HepG2 (cell line): ENCODE data around the gene SCN8A. TPM values are rescaled to one million over a fixed set of nuclear protein-coding genes. Genes with fewer than 3 reads are reported as not detected.

Experiments
- ASH2L ChIP-seq: fragments of 300-600, 200-600 bp; sonication (generic); IDR thresholded peaks from 2 replicates; pipeline ENCODE4 v1.7.0; 2017; ENCODE audit warnings: low read depth, mild to moderate bottlenecking, moderate library complexity, mixed read lengths, low read length; ENCODE audit not compliant: insufficient read length
- HOXA9 ChIP-seq: sonication (generic); formaldehyde crosslinking; IDR thresholded peaks from 2 replicates; pipeline ENCODE4 v1.8.1; 2022; ENCODE audit warnings: missing genetic modification reagents, mild to moderate bottlenecking, moderate library complexity, borderline replicate concordance
- KAT2B ChIP-seq: fragments of 150-350 bp; IDR thresholded peaks from 2 replicates; pipeline ENCODE4 v1.6.1; 2014; ENCODE audit warnings: low read depth, low read length, borderline replicate concordance
- MAF1 ChIP-seq: sonication (generic); formaldehyde crosslinking; IDR thresholded peaks from 2 replicates; pipeline ENCODE4 v1.5.0; 2020; ENCODE audit warnings: missing genetic modification reagents, borderline replicate concordance
- POLR2G ChIP-seq: fragments of 200-400 bp; formaldehyde crosslinking; IDR thresholded peaks from 2 replicates; pipeline ENCODE4 v1.6.1; 2018; ENCODE audit warnings: mild to moderate bottlenecking, low read depth, low read length, moderate library complexity
- ZNF337 ChIP-seq: sonication (generic); formaldehyde crosslinking; IDR thresholded peaks from 2 replicates; pipeline ENCODE4 v1.5.1; 2020; ENCODE audit warnings: missing genetic modification reagents, low read depth, mild to moderate bottlenecking, borderline replicate concordance
- ZNF557 ChIP-seq: sonication (generic); formaldehyde crosslinking; IDR thresholded peaks from 2 replicates; pipeline ENCODE4 v1.4.0; 2020; ENCODE audit warnings: missing genetic modification reagents
- ZNF816 ChIP-seq: sonication (generic); formaldehyde crosslinking; IDR thresholded peaks from 2 replicates; pipeline ENCODE4 v1.8.0; 2022; ENCODE audit warnings: missing genetic modification reagents, mild to moderate bottlenecking, borderline replicate concordance
- polyA plus RNA-seq, 8 experiments: library from polyadenylated mRNA; depleted of rRNA in 3 of 8; stranded (reverse) in 7 of 8; unstranded in 1 of 8; fragments of >200 nt; fragmentation: Illumina TruSeq in 4 of 8; extraction: Trizol in 4 of 8; gene quantifications; 2 replicates each; pipeline versions ENCODE4 v1.2.1 to v1.2.3, GENCODE V29; 2011 to 2016; ENCODE audit warnings: low read depth in 4 of 8, missing spikeins in 1 of 8, mixed read lengths in 1 of 8; ENCODE audit not compliant: insufficient read depth in 1 of 8
- total RNA-seq, 5 experiments: library from RNA; depleted of rRNA; stranded (reverse); fragments of >200 nt; fragmentation: Illumina TruSeq; extraction: Trizol; gene quantifications; 2 replicates each; pipeline ENCODE4 v1.2.3, GENCODE V29; 2016; ENCODE audit warnings: low read depth in 1 of 5
- TF ChIP-seq, protein P1 (sequence below): sonication (generic); formaldehyde crosslinking; IDR thresholded peaks from 2 replicates; pipeline ENCODE4 v1.9.0; 2022; ENCODE audit warnings: missing genetic modification reagents, mild to moderate bottlenecking, borderline replicate concordance
- TF ChIP-seq, protein P2 (sequence below): sonication (generic); formaldehyde crosslinking; IDR thresholded peaks from 2 replicates; pipeline ENCODE4 v1.4.0; 2020; ENCODE audit warnings: missing genetic modification reagents, borderline replicate concordance
- TF ChIP-seq, protein P3 (sequence below): sonication (generic); formaldehyde crosslinking; IDR thresholded peaks from 2 replicates; pipeline ENCODE4 v1.4.0; 2020; ENCODE audit warnings: missing genetic modification reagents, borderline replicate concordance
- TF ChIP-seq, protein P4 (sequence below): sonication (generic); formaldehyde crosslinking; IDR thresholded peaks from 2 replicates; pipeline ENCODE4 v1.5.1; 2020; ENCODE audit warnings: missing genetic modification reagents, mild to moderate bottlenecking, borderline replicate concordance
- TF ChIP-seq, protein P5 (sequence below): sonication (generic); formaldehyde crosslinking; conservative IDR thresholded peaks from 2 replicates; pipeline ENCODE4 v1.4.0; 2020; ENCODE audit warnings: mild to moderate bottlenecking, missing genetic modification reagents, moderate library complexity

Gene SCN8A
- total and polyA plus RNA-seq, 2 of the 13 experiments (the other 11 are each of a cell fraction or from before 2014, with no cell fraction given) = 0.57 to 1.4 TPM

DNA sequence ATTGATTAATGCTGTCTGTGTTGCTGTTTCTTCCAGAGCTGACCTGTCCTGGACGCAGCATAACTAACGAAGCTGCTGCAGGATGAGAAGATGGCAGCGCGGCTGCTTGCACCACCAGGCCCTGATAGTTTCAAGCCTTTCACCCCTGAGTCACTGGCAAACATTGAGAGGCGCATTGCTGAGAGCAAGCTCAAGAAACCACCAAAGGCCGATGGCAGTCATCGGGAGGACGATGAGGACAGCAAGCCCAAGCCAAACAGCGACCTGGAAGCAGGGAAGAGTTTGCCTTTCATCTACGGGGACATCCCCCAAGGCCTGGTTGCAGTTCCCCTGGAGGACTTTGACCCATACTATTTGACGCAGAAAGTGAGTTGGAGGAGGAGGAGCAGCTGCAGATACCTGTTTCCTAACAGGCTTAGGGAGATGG lies 71.7 kb downstream of the SCN8A start (continued):
- TF ChIP-seq, protein P1, sequence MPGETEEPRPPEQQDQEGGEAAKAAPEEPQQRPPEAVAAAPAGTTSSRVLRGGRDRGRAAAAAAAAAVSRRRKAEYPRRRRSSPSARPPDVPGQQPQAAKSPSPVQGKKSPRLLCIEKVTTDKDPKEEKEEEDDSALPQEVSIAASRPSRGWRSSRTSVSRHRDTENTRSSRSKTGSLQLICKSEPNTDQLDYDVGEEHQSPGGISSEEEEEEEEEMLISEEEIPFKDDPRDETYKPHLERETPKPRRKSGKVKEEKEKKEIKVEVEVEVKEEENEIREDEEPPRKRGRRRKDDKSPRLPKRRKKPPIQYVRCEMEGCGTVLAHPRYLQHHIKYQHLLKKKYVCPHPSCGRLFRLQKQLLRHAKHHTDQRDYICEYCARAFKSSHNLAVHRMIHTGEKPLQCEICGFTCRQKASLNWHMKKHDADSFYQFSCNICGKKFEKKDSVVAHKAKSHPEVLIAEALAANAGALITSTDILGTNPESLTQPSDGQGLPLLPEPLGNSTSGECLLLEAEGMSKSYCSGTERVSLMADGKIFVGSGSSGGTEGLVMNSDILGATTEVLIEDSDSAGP (CRISPR knock-in tag) = peak; percentile 33; the same call in 1 of the 2 replicates
- TF ChIP-seq, protein P2, sequence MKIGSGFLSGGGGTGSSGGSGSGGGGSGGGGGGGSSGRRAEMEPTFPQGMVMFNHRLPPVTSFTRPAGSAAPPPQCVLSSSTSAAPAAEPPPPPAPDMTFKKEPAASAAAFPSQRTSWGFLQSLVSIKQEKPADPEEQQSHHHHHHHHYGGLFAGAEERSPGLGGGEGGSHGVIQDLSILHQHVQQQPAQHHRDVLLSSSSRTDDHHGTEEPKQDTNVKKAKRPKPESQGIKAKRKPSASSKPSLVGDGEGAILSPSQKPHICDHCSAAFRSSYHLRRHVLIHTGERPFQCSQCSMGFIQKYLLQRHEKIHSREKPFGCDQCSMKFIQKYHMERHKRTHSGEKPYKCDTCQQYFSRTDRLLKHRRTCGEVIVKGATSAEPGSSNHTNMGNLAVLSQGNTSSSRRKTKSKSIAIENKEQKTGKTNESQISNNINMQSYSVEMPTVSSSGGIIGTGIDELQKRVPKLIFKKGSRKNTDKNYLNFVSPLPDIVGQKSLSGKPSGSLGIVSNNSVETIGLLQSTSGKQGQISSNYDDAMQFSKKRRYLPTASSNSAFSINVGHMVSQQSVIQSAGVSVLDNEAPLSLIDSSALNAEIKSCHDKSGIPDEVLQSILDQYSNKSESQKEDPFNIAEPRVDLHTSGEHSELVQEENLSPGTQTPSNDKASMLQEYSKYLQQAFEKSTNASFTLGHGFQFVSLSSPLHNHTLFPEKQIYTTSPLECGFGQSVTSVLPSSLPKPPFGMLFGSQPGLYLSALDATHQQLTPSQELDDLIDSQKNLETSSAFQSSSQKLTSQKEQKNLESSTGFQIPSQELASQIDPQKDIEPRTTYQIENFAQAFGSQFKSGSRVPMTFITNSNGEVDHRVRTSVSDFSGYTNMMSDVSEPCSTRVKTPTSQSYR (CRISPR knock-in tag) = peak; percentile 78; the same call in 1 of the 2 replicates
- TF ChIP-seq ZNF337 = no peak
- TF ChIP-seq, protein P3, sequence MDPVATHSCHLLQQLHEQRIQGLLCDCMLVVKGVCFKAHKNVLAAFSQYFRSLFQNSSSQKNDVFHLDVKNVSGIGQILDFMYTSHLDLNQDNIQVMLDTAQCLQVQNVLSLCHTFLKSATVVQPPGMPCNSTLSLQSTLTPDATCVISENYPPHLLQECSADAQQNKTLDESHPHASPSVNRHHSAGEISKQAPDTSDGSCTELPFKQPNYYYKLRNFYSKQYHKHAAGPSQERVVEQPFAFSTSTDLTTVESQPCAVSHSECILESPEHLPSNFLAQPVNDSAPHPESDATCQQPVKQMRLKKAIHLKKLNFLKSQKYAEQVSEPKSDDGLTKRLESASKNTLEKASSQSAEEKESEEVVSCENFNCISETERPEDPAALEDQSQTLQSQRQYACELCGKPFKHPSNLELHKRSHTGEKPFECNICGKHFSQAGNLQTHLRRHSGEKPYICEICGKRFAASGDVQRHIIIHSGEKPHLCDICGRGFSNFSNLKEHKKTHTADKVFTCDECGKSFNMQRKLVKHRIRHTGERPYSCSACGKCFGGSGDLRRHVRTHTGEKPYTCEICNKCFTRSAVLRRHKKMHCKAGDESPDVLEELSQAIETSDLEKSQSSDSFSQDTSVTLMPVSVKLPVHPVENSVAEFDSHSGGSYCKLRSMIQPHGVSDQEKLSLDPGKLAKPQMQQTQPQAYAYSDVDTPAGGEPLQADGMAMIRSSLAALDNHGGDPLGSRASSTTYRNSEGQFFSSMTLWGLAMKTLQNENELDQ (CRISPR knock-in tag) = no peak
- TF ChIP-seq ASH2L = peak; percentile 47
- no peak for TF ChIP-seq KAT2B
- 0 out of 2 replicates have a peak, but pooled peaks have one; percentile 36 for TF ChIP-seq POLR2G
- TF ChIP-seq ZNF816 (CRISPR knock-in tag) = no peak
- TF ChIP-seq MAF1 (CRISPR knock-in tag) = no peak
- TF ChIP-seq HOXA9 (CRISPR knock-in tag) = no peak
- TF ChIP-seq, protein P4, sequence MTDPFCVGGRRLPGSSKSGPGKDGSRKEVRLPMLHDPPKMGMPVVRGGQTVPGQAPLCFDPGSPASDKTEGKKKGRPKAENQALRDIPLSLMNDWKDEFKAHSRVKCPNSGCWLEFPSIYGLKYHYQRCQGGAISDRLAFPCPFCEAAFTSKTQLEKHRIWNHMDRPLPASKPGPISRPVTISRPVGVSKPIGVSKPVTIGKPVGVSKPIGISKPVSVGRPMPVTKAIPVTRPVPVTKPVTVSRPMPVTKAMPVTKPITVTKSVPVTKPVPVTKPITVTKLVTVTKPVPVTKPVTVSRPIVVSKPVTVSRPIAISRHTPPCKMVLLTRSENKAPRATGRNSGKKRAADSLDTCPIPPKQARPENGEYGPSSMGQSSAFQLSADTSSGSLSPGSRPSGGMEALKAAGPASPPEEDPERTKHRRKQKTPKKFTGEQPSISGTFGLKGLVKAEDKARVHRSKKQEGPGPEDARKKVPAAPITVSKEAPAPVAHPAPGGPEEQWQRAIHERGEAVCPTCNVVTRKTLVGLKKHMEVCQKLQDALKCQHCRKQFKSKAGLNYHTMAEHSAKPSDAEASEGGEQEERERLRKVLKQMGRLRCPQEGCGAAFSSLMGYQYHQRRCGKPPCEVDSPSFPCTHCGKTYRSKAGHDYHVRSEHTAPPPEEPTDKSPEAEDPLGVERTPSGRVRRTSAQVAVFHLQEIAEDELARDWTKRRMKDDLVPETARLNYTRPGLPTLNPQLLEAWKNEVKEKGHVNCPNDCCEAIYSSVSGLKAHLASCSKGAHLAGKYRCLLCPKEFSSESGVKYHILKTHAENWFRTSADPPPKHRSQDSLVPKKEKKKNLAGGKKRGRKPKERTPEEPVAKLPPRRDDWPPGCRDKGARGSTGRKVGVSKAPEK = 0 out of 2 replicates have a peak, but pooled peaks have one; percentile 22
- no peak for TF ChIP-seq ZNF557 (CRISPR knock-in tag)
- TF ChIP-seq, protein P5, sequence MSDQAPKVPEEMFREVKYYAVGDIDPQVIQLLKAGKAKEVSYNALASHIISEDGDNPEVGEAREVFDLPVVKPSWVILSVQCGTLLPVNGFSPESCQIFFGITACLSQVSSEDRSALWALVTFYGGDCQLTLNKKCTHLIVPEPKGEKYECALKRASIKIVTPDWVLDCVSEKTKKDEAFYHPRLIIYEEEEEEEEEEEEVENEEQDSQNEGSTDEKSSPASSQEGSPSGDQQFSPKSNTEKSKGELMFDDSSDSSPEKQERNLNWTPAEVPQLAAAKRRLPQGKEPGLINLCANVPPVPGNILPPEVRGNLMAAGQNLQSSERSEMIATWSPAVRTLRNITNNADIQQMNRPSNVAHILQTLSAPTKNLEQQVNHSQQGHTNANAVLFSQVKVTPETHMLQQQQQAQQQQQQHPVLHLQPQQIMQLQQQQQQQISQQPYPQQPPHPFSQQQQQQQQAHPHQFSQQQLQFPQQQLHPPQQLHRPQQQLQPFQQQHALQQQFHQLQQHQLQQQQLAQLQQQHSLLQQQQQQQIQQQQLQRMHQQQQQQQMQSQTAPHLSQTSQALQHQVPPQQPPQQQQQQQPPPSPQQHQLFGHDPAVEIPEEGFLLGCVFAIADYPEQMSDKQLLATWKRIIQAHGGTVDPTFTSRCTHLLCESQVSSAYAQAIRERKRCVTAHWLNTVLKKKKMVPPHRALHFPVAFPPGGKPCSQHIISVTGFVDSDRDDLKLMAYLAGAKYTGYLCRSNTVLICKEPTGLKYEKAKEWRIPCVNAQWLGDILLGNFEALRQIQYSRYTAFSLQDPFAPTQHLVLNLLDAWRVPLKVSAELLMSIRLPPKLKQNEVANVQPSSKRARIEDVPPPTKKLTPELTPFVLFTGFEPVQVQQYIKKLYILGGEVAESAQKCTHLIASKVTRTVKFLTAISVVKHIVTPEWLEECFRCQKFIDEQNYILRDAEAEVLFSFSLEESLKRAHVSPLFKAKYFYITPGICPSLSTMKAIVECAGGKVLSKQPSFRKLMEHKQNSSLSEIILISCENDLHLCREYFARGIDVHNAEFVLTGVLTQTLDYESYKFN (CRISPR knock-in tag) = peak; percentile 57; the same call in 1 of the 2 replicates
